Fibroblast of peridontal ligament (primary cell): Measurements from ENCODE around the gene ST6GAL1.

Source experiments
- DNase-seq: peaks from one replicate; pipeline ENCODE4 v3.0.0-alpha.2; 2010; ENCODE audit errors: extremely low read depth

ST6GAL1 gene

GRCh38 chr3:186915806-186916796, 14.2 kb upstream of the ST6GAL1 start:
- no peak for DNase-seq

- DNase-seq, result no peak
Observed at GRCh38 chr3:186917512-186918312, 12.6 kb upstream of the ST6GAL1 start.

GRCh38 chr3:186920301-186920700, 10.0 kb upstream of the ST6GAL1 start:
- peak; percentile 36 for DNase-seq

- DNase-seq, result no peak
Observed at GRCh38 chr3:186920796-186921195, 9.5 kb upstream of the ST6GAL1 start.

GRCh38 chr3:186921578-186921977, 8.7 kb upstream of the ST6GAL1 start:
- no peak for DNase-seq

GRCh38 chr3:186922224-186922623, 8.1 kb upstream of the ST6GAL1 start:
- no peak for DNase-seq

- DNase-seq, result no peak
Observed at GRCh38 chr3:186922790-186923189, 7.5 kb upstream of the ST6GAL1 start.

- no peak for DNase-seq
Observed at GRCh38 chr3:186923241-186923640, 7.1 kb upstream of the ST6GAL1 start.

- DNase-seq, result no peak
Observed at GRCh38 chr3:186925826-186926225, 4.5 kb upstream of the ST6GAL1 start.

- no peak for DNase-seq
Observed at GRCh38 chr3:186929186-186929585, 1.1 kb upstream of the ST6GAL1 start.

GRCh38 chr3:186929685-186930084, 641 bp upstream of the ST6GAL1 start:
- DNase-seq, result no peak

- peak; percentile 31 for DNase-seq
Observed at GRCh38 chr3:186930641-186931531, 560 bp downstream of the ST6GAL1 start.

GRCh38 chr3:186931532-186932280, 1.4 kb downstream of the ST6GAL1 start:
- peak; percentile 29 for DNase-seq

GRCh38 chr3:186932281-186933181, 2.2 kb downstream of the ST6GAL1 start:
- no peak for DNase-seq

- DNase-seq, result no peak
Observed at GRCh38 chr3:186933816-186934215, 3.5 kb downstream of the ST6GAL1 start.

GRCh38 chr3:186935133-186935532, 4.8 kb downstream of the ST6GAL1 start:
- DNase-seq, result no peak

GRCh38 chr3:186937017-186937875, 6.9 kb downstream of the ST6GAL1 start:
- no peak for DNase-seq

GRCh38 chr3:186938716-186939115, 8.4 kb downstream of the ST6GAL1 start:
- no peak for DNase-seq

- no peak for DNase-seq
Observed at GRCh38 chr3:186939536-186939935, 9.2 kb downstream of the ST6GAL1 start.
